ENCODE data around the gene IL20.

Gene IL20

DNA sequence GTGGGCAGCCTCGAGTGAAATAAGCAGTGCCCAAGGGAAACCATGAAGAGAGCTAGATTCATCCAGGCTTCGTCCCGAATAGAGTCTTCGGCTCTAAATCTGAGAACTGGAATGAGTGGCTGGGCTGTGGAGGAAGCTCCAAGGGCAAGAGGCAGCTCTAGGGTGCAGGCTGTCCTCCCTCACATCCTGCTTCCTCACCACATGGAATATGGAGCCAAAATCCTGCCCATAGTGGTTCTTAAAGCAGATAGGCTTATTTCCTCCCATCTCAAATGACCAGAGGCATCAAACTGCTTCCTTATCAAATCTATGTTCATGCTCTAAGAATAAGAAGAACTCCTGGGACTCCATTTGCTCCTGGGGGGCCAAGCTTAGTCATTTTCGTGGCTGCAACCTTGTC is 34.3 kb downstream of the IL20 start:
- CTCF ChIA-PET, result interaction anchor here (0.8 kb wide), 1 partner anchor 20 kb away, joined by 4 read pairs; no protein-coding TSS in a partner anchor
- TF ChIP-seq, protein P1, sequence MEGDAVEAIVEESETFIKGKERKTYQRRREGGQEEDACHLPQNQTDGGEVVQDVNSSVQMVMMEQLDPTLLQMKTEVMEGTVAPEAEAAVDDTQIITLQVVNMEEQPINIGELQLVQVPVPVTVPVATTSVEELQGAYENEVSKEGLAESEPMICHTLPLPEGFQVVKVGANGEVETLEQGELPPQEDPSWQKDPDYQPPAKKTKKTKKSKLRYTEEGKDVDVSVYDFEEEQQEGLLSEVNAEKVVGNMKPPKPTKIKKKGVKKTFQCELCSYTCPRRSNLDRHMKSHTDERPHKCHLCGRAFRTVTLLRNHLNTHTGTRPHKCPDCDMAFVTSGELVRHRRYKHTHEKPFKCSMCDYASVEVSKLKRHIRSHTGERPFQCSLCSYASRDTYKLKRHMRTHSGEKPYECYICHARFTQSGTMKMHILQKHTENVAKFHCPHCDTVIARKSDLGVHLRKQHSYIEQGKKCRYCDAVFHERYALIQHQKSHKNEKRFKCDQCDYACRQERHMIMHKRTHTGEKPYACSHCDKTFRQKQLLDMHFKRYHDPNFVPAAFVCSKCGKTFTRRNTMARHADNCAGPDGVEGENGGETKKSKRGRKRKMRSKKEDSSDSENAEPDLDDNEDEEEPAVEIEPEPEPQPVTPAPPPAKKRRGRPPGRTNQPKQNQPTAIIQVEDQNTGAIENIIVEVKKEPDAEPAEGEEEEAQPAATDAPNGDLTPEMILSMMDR (conservative IDR thresholded peaks at IDR 0.05; ENCODE audit: low read depth), result no peak
- no peak for DNase-seq (ENCODE audit: low spot score)
- H3K27ac ChIP-seq, result no peak overlapping the region
- POLR2A ChIA-PET (ENCODE audit: low non-redundant PET), result no interaction called here

DNA sequence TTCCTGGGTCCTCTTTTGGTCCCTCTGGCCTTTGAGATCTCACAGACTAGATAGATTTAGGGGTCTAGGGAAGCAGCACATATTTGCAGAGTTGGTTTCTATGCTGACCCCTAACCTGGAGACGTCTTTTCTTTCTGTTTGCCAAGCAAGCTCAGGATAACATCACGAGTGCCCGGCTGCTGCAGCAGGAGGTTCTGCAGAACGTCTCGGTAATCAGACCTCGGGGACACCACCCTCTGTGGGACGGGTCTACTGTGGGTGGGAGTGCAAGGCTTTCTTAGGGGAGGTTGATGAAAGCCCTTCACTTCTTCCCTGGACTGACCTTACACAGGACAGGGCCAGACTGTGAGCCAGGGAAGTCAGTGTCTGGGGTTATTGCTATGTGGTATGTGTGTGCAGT is 34.7 kb downstream of the IL20 start:
- POLR2A ChIA-PET (ENCODE audit: low non-redundant PET), result no interaction called here
- TF ChIP-seq, protein P1 (conservative IDR thresholded peaks at IDR 0.05; ENCODE audit: low read depth), result no peak
- CTCF ChIA-PET, result interaction anchor here (0.8 kb wide), 1 partner anchor 20 kb away, joined by 4 read pairs; no protein-coding TSS in a partner anchor

DNA sequence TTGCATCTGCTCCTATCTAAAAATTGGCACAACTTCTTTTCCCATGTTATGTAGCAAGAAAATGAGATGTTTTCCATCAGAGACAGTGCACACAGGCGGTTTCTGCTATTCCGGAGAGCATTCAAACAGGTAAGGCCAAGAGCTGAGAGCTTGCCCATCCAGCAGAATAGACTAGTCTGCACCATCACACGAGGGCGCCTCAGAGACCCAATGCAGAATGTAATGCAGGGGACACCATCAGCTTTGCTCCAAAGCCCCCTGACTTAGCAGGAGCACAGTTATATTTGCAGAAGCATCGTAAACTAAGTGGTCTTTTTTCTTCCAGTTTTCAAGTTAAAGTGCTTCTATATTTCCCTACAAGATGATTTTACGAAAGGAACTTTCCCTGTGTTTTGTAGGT is 36.5 kb downstream of the IL20 start:
- no peak overlapping the region for H3K27ac ChIP-seq
- DNase-seq (ENCODE audit: low spot score), result no peak
- CTCF ChIA-PET, result interaction anchor here (1.0 kb wide), 2 partner anchors 37 to 271 kb away, joined by 3 read pairs; partner anchors contain the start of gene IL20
- TF ChIP-seq, protein P1 (conservative IDR thresholded peaks at IDR 0.05; ENCODE audit: low read depth), result no peak
- POLR2A ChIA-PET (ENCODE audit: low non-redundant PET), result no interaction called here

More for the DNA sequence above, 34.7 kb downstream of the IL20 start:
- DNase-seq (ENCODE audit: low spot score), result no peak
- no peak overlapping the region for H3K27ac ChIP-seq

DNA sequence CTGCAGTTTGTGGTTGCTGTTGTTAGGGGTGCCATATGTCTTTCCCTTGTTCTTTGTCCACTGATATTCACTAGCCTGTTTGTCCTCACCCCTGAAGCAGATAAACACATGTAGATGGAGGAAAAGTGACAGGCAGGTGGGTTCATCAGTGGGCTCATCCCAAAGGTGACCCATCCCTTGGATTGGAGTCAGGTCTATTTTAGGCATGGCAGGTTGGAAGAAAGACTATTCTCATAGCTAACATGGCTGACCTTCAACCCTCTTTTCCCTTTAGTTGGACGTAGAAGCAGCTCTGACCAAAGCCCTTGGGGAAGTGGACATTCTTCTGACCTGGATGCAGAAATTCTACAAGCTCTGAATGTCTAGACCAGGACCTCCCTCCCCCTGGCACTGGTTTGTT is 37.3 kb downstream of the IL20 start:
- no peak for DNase-seq (ENCODE audit: low spot score)
- TF ChIP-seq, protein P1 (conservative IDR thresholded peaks at IDR 0.05; ENCODE audit: low read depth), result no peak
- ChIA-PET CTCF (no interaction called here), POLR2A (ENCODE audit: low non-redundant PET) (no interaction called here)
- no peak overlapping the region for H3K27ac ChIP-seq

DNA sequence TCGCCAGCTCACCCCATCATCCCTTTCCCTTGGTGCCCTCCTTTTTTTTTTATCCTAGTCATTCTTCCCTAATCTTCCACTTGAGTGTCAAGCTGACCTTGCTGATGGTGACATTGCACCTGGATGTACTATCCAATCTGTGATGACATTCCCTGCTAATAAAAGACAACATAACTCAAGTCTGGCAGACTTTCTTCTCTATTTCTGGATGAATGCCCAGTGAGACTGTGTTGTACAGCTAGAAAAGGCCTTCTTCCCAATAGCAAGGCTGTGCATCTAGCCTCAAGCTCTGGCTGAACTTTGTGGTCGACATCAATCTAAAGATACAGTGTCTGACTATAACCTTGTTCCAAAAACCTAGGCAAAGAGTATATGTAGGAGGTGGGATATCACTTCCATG is 38.3 kb downstream of the IL20 start:
- no peak overlapping the region for H3K27ac ChIP-seq
- TF ChIP-seq, protein P1 (conservative IDR thresholded peaks at IDR 0.05; ENCODE audit: low read depth), result no peak
- ChIA-PET POLR2A (ENCODE audit: low non-redundant PET) (no interaction called here), CTCF (interaction anchor here (0.6 kb wide), 2 partner anchors 62 to 836 kb away, joined by 3 to 4 read pairs; no protein-coding TSS in a partner anchor)
- no peak for DNase-seq (ENCODE audit: low spot score)

DNA sequence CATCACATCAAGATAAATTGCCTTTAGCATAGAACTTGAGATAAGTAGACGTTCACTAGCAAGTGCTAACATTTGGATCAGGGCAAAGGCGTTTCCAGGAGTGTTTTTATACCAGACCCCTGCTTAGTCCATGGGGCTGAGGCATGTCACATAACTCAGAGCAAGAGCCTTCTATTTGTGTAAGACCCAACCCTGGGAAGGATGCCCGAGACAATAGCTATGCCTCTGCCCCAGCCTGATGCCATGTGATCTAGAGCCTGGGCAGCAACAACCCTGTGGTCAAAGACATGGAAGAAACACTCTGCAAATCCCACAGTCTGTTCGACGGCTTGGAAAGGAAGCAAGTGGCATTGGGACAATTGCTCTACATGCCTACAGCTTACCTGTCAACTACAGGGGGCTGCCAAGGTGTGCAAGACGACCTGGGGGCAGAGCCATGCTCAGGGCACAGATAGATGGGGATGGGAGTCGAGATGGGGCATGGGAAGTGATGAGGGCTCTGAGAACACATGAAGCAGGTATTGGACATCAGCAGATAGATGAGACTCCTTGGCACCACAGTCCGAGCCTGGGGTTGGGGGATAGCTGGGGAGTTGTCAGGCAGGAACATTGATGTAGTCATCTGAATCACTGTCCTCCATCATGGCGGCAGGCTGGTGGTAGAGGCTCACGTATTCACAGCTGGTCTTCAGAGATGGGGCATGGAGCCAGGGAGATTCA is 39.2 kb downstream of the IL20 start:
- ChIA-PET POLR2A (ENCODE audit: low non-redundant PET) (no interaction called here), CTCF (interaction anchor here (0.8 to 1.1 kb wide), 3 partner anchors 40 to 170 kb away, joined by 3 read pairs; no protein-coding TSS in a partner anchor)
- TF ChIP-seq, protein P1 (conservative IDR thresholded peaks at IDR 0.05; ENCODE audit: low read depth), result no peak
- H3K27ac ChIP-seq, result peak overlapping the region; percentile 40; the same call in 1 of the 2 replicates
- no peak for DNase-seq (ENCODE audit: low spot score)

Measured in RWPE1 (cell line).